PFSK-1 (cell line): Measurements from ENCODE around the gene MUL1. TPM values are rescaled to one million over a fixed set of nuclear protein-coding genes. Genes with fewer than 3 reads are reported as not detected.

Experiments used
- FOXP2 ChIP-seq: optimal IDR thresholded peaks from 2 replicates; pipeline ENCODE3; 2011; ENCODE audit warnings: borderline replicate concordance, control low read depth, inconsistent platforms; ENCODE audit not compliant: insufficient read depth; ENCODE audit errors: extremely low read length, extremely low read depth
- POLR2AphosphoS5 ChIP-seq: IDR thresholded peaks from 2 replicates; pipeline ENCODE4 v1.6.1; 2012; ENCODE audit warnings: low read depth, mild to moderate bottlenecking, control low read depth, low read length, moderate library complexity
- REST ChIP-seq, 2 experiments: IDR thresholded peaks; 2 replicates each; pipeline versions ENCODE4 v1.6.1 to v1.8.0; 2011 to 2012; ENCODE audit warnings: low read depth in 2 of 2, low read length in 2 of 2, control low read depth in 1 of 2, inconsistent platforms in 1 of 2, mild to moderate bottlenecking in 1 of 2, moderate library complexity in 1 of 2; ENCODE audit not compliant: insufficient read depth in 1 of 2
- SIN3A ChIP-seq: IDR thresholded peaks from 2 replicates; pipeline ENCODE4 v1.6.1; 2012; ENCODE audit warnings: mild to moderate bottlenecking, low read length, moderate library complexity, borderline replicate concordance; ENCODE audit not compliant: insufficient read depth
- TAF1 ChIP-seq: IDR thresholded peaks from 2 replicates; pipeline ENCODE4 v1.6.1; 2012; ENCODE audit warnings: low read length, control low read depth, borderline replicate concordance; ENCODE audit not compliant: insufficient read depth
- polyA plus RNA-seq: library from polyadenylated mRNA; unstranded; fragments of >200 nt; gene quantifications from one replicate; pipeline ENCODE4 v1.2.1, GENCODE V29; 2012; ENCODE audit warnings: low read depth, missing spikeins; ENCODE audit not compliant: insufficient read length

Gene MUL1
- 31.2 TPM for polyA plus RNA-seq

GRCh38 chr1:20507564-20508410 lies at the start of gene MUL1:
TSS of gene MUL1 (minus strand) at chr1:20508151. CDS start at chr1:20508024, 127 bp downstream.
- 0 out of 4 replicates have a peak, but pooled peaks have one; percentile 10 to 15 for TF ChIP-seq REST (IDR thresholded peaks at IDR 0.05; ENCODE audit: insufficient read depth in 1 of 2, low read depth in 2 of 2, low read length in 2 of 2)
- peak; percentile 74; the same call in 1 of the 2 replicates for TF ChIP-seq SIN3A
- TF ChIP-seq FOXP2, result peak; percentile 52
- TF ChIP-seq TAF1, result no peak; the same call in 1 of the 2 replicates
- peak; percentile 85 for TF ChIP-seq POLR2AphosphoS5

GRCh38 chr1:20555758-20556120 lies 47.8 kb upstream of the MUL1 start:
- TF ChIP-seq SIN3A (no peak), FOXP2 (no peak), POLR2AphosphoS5 (no peak), TAF1 (no peak), REST (IDR thresholded peaks at IDR 0.05; ENCODE audit: insufficient read depth in 1 of 2, low read depth in 2 of 2, low read length in 2 of 2) (no peak)

GRCh38 chr1:20555025-20555757 lies 47.2 kb upstream of the MUL1 start:
- TF ChIP-seq SIN3A (no peak), REST (IDR thresholded peaks at IDR 0.05; ENCODE audit: insufficient read depth in 1 of 2, low read depth in 2 of 2, low read length in 2 of 2) (no peak), POLR2AphosphoS5 (no peak), TAF1 (no peak), FOXP2 (no peak)

GRCh38 chr1:20552728-20553445 lies 44.9 kb upstream of the MUL1 start:
- TF ChIP-seq REST (IDR thresholded peaks at IDR 0.05; ENCODE audit: insufficient read depth in 1 of 2, low read depth in 2 of 2, low read length in 2 of 2) (no peak), POLR2AphosphoS5 (no peak), SIN3A (no peak), FOXP2 (no peak), TAF1 (no peak)
